ENCODE data around the gene SNRNP27.

The SNRNP27 gene

DNA sequence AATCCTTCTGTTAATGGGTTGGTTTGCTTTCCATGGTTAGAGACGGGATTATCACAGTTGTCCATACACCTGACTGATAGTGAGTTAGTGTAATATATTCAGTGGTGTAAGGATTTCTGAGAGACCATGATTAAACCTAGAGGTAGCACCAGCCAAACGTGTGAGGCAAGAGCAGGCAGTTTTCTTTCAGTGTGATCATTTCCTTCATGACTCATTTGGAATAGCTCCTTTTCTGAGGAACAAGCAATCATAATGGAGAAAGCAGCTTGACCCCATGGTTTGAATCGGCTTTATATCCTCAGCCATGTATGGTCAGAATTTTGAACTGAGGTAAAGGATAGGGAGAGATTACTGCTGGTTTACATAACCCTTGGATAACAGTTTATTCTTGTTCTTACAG lies 24.1 kb downstream of the SNRNP27 start:
- no peak for DNase-seq

DNA sequence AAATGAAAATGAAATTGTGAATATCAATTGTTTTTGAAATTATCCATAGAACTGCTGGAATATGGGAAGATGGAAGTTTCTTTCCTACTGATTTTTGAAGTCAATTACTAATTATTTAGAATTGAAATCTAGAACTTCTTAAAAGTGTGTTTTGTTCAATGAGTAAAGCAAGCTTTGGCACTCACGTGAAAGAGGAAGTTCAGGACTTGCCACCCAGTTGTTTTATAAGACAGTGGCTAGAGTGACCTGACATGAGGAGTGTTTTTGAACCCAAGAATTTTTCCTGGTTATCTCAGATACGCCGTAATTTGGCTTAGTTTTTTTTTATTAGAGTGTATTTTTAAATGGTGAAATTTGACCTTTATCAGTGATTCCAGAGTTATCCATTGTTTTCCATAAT lies 24.6 kb downstream of the SNRNP27 start:
- no peak for DNase-seq

DNA sequence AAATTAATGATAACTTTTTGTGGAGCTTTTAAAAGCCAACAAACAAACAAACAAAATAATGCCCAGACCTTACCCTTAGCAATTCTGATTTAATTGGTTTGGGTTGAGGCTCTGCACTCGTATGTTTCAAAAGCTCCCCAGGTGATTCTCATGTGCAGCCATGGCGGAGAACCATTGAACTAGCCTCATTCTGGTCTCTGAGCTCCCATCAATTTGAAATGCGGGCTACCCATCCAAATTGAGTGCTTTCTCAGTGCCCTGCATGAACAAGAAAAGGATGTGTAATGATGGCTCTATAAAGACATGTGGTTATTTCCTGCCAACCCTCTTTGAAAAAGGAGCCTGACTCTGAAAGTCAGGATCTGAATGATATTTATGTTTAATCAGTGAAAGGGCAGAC lies 29.4 kb downstream of the SNRNP27 start:
- DNase-seq: no peak

DNA sequence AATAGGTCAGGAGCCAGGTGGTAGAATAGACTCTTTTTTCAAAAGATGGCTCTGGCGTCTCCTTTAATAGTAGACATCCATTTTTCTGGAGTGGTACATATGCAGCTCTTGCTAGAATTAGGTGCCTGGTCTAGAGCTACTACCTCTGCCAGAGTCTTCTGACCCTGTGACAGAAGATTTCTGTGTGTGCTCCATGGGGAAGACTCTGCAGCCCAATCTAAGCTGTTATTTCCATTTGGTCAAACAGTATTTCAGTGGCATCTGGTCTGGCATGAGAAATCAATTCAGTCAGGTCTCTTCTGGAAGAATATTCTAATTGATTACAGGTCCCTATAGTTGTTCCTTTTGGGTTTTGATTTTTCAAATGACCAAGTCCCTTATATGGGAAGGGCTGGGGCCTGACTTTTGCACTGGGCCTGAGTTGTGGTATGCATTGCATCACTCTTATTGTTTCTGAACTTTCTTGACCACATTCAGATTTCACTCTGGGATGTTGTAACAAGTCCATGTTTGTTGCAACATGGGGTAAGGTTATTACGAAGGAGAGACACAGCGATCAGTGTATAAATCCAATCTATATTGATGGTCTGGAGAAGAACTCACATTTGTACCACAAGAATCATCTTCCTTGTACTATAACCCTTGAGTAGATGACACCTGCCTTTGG lies 33.2 kb downstream of the SNRNP27 start:
- no peak for DNase-seq

DNA sequence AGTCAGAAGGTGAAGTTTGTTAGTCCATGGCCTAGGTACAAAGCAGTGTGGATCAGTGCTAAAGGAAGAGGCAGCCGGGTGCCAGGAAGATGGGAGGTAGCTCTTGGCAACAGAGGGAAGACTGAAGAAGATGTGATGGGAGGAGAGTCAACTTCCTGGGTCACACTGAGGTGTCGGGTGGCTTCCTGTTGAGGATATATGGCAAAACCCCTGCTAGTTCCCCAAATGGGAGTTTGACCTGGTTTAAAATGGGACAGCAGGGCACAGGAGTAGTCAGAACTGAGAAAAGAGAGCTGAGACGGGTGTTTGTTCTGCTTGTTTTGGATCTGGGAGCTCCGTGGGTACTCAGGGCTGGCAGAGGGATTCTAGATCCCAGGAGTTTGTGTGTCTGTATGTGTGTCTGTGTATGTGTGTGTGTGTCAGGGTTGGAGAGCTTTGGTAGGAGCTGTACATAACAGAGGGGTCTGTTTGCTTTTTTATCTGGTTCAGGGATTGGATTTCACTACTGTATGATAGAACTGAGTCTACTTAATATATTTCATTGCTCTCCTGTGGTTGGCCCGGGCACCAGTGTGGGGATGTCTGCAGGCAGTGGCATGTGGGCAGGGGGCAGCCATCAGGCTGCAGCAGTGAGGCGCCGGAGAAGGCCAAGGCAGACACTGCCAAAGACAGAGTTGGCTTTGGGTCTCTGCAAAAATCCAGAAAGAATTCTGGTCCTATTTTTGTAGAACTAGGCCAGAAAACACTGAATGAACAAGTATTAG lies 38.3 kb downstream of the SNRNP27 start:
- DNase-seq: no peak

DNA sequence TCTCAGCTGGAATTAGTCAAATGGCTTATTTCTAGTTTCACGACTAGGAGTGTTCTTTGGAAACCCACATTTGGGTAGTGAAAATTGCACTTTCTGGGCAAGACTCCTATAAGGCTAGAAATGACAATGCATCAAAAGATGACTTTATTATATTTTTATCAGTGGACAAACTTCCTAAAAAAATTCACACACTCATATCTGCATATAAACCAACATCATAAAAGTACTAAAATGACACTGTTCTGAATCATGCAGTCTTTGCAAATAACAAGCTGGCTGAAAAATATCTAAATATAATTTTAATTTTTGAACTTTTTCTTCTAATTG lies 38.8 kb downstream of the SNRNP27 start:
- no peak for DNase-seq

DNA sequence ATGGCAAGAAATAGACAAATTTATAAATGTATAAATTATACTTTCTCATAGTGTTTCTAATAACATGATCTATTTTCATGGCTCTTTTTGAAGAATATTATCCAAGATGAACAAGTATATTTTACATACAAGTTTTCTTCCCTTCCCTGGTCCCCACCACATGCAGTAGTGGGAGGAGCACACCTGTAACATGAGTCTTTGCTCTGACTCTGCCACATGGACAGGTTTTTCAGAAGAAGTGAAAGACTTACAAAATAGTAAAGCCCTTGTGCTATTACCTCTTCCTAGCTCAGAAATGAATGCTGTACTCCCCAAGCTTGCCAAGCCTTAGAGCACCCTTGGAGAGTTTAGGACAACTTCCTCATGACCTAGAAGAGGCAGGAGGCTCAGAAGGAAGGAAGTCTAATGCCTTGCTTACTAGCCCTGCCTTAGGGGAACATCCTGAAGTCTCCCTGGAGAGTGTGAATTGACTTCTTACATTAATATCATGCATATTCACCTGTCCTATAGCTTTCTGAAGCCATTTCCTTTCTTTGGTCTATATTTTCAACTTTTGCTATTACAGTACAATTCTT lies 39.6 kb downstream of the SNRNP27 start:
- DNase-seq: no peak

DNA sequence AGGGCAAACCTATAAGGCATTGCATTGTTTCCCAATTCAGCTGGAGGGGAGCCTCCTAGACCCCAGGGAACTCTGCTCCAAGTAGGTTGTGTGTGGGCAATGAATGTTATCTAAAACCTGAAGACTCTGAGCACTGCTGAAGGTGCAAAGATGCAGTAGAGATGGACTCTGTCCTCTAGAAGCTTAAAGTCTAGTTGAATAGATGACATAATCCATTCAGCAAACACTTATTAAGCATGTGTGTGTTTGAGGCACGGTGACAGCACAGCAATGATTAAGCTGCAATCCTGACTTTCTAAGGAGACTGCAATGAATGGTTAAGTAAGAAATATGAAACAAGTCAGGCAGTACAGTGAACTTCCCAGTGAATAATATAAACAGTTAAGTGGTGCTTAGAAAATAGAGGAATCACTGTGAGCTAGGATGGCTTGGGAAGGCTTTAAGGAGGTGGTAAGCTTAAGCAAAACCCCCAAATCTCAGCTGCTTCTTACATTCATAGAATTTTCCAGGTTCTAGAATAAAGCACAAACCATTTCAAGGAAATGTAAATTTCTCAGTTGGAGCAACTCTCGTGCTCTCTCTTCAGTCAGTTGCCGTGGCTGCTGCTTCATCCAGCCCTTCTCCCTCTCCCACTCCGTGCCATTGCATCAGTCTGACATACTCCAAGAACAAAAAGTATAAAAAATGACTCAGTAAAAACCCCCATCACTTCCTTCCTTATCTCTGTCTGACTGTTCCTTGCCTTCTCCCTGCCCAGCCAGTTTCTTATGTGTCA lies 40.3 kb downstream of the SNRNP27 start:
- DNase-seq: no peak

DNA sequence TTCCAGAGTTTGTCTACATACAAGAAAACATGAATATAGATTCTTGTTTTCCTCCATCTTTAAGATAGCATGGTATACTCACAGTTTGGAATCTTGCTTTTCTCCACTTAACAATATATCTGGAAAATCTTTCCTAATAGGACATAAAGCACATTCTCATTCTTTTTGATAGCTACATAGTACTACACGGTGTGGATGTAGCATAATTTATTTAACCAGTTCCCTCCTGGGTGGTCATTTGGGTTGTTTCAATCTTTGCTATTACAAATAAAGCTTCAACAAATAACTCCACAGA lies 40.8 kb downstream of the SNRNP27 start:
- no peak for DNase-seq

DNA sequence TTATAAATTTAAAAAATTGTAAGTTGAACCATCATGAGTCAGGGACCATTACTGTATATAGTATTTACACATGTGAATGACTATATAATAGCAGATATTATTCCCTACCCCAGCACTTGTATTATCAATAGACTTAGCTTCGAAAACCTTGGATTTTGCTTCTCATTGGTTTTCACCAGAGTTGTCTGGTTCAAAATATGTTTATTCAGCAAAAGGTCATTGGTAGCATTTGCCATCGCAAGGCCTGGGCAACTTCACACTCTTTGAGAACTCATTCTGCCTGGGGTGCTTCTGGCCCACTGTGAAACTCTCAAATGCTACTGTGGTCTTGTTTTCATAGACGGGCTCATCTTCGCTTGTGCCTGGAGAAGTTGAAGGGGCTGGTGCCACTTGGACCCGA lies 41.3 kb downstream of the SNRNP27 start:
- no peak for DNase-seq

DNA sequence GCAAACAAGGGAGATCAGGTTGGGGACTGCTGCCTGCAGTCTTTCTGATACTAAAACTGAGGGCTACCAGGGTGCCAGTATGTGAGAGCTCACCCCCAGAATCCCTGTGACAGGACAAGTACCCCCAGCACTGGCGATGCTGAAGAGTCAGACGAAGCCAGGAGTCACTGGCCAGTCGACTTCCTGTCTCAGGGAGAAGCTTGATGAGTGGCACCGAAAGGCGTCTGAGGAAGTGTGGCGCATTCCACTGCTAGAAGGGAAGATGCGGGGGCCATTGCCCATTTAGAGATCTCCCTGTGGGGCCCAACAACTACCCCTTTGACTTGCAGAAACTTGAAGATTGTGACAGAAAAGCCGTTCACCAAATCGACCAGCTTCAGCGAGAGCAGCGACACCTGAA lies 43.1 kb downstream of the SNRNP27 start:
- no peak for DNase-seq

DNA sequence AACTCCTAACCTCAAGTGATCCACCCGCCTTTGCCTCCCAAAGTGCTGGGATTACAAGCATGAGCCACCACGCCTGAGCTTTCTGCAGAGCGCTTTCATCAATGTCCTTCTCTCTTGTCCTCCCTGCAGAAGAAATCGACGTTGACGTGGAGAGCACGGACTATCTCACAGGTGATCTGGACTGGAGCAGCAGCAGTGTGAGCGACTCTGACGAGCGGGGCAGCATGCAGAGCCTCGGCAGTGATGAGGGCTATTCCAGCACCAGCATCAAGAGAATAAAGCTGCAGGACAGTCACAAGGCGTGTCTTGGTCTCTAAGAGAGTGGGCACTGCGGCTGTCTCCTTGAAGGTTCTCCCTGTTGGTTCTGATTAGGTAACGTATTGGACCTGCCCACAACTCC lies 44.2 kb downstream of the SNRNP27 start:
- no peak for DNase-seq

DNA sequence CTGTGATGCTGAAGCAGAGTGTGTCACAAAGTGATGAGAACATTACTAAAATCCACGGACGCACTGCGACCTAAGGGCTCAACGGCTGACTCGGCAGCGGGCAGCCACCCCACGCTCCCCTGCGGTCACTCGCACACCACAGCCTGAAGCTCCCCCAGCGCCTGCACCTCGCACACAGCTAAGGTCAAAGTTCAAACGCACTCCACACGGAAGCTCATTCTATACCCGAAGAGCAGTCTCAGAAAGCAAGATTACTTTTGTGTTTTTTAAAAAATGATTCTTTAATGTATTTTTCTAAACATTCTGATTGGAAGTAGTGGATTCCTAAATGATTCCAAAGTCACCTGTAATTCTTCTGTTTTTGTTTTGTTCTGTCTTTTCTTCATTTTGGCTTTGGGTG lies 46.0 kb downstream of the SNRNP27 start:
- DNase-seq: no peak

DNA sequence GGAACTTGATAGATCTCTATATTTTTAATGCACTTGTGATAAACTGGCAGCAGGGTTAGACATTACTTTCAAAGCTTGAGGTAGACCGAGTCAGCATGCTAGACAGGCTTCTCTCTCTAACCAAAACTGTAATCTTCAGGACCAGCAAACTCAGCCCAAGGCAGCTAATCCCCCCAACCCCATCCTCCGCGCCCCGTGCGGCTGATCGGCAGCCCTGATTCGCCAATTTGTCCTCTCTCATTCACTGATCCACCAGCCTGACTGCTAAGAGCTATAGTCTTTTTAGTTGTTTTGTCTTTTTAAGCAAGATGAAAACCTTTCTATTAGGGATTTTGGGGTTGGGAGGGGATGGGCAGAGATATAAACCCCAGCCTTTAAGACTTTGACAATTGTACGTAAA lies 46.9 kb downstream of the SNRNP27 start:
- no peak for DNase-seq

DNA sequence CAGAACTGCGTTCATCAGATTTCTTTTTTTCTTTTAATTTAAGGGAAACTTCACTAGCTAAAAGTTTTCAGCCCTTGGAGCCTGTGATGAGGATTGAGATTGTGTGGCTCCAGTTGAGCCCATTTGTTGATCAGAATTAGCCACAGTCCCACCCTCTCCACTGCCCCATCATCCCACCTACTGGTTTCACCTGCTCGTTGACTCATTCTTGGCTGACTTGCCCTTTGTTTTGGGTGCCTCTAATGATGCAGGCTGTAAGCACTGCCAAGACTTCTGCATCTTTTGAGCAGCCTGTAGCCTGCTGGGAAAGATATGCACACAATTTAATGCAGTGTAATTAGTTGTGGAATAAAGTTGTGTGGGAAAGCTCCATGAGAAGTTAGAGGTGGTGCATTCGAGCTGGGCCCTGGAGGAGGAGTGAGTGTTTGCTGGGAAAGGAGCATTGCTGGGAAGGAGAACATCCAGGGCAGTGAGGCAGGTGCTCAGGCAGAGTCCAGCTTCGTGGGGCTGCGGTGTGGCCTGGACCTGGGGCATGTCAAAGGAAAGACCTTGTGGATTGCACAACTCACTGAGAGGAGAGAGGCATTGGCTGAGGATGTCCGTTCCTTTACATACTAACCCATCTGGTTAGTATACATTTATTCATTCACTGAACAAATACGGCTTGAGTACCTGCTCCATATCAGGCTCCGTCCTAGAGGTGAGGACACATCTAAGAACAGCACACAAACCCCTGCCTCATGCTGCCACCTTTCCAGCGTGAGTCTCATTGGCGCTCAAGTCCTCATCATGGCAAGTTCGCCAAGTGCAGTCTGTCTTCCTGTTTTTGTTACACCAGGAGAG lies 49.5 kb downstream of the SNRNP27 start:
- no peak for DNase-seq

DNA sequence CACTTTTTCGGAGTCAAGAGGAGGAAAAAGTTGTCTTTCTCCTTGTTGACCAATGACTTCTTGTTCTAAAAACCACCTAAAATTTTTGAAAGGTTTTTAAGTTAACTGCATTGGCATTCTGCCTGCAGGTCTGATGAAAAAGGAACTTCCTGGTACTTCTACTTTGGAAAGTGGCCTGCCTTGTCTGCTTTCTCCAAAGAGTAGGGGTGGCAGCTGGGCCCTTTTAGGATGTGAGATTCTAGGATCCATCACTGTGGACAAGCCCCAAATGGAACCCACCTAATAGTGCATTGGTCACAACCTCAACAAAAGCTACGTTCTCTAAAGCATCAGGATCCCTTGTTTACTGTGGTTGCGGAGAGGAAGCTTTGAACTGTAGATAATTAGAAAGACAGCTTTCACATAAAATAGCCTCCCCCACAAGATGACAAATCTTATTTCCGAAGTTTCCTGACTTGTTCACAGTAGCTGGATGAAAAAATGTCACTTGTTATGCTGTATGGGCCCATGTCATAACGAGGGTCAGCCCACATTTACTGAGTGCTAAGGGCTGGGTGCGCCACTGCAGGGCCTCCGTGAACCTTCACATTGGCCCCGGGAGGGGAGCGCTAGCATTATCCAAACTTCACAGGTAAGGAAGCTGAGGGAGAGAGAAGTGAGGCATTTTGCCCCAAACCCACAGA lies 50.2 kb downstream of the SNRNP27 start:
- no peak for DNase-seq

DNA sequence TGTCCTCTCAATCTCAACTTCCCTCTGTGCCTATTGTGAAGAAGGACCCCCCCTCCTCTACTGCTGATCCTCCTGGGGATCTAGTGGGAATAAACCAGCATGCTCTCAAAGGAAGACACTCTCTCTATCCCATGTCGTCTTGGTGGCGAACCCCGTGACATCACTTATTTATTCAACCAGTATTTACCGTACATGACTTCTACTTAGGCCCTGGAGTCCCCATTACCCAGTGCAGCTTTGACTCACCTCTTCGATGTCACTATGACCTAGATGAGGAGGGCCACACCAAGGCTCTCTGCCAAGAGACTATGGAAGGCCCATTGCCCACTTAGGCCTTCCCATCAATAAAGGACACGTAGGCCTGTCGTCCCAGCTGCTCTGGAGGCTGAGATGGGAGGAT lies 51.0 kb downstream of the SNRNP27 start:
- no peak for DNase-seq

DNA sequence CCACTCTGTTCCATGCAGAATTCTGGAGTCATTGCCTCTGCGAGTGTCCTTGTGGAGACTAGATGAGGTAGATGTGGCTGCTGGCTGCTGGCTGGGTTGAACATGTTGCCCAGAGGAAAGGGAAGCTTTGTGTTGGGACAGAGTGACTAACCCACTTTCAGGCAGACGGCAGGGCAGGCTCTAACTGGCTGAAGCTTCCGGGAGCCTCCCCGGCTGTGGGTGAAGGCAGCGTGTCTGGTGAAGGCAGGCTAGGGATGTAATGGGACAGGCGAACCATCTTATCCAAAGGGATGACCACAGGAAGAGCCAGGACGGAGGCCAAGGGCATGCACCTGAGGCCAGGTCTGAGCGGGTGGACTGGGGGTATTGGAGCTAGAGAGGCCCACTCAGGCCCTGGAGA lies 51.7 kb downstream of the SNRNP27 start:
- DNase-seq: no peak

DNA sequence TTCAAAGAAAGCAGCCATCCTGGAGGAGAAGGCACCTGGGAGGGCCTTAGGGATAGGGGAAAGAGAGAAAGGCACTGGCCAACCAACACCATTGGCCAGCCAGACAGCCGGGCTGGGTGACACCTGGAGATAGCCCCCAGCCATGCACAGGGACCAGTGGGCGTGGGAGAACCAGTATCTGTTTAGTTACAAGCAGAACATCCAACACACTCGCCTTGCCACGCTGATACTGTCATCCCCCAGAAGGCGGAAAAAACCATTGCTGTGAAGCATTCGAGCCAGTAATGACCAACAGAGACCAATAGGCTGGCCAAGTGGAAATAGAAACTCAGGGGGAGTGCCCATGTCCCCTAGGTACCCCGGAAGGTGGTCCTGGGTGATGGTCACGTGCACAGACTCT lies 52.2 kb downstream of the SNRNP27 start:
- no peak for DNase-seq

DNA sequence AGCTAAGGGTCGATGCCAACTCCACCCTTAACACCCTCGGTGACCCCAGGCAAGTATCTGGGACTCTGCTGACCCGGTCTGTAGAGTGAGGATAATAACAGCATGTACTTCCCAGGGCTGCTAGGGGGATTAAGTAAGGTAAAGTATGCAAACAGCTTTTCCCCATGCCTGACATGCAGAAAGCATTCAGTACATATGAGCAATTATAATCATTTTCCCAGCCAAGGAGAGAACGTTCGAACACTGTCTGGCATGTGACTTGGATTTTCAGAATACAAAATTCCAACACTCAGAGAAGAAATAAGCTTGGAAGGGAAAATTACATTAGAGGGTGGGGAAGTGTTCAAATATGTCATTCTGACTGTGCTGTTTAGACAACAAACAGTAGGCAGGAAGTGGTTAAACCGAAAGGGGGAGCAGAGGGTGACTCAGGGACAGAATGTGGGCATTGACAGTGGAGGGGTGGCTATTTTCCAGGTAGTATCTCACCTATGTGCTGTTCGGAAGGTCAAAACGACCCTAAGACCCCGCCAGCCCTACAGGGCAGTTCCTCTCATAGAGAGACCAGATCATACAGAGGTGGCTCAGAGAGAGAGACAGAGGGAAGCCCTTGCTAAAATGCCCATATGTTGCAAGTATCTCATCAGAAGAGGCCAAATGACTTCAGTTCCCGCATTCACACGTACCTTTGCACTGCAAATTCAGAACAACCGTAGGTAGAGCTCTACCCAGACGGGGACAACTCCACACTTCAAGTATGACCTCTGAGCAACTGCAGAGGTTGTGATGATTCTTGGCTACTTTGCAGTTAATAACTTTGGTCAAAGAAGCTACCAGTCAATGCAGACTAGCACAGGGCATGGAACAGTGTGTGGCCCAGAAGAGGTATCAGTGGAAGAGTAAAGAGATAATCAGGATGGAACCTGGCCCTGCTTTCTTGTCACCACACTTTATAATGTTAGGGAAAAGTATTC lies 52.9 kb downstream of the SNRNP27 start:
- DNase-seq: no peak

DNA sequence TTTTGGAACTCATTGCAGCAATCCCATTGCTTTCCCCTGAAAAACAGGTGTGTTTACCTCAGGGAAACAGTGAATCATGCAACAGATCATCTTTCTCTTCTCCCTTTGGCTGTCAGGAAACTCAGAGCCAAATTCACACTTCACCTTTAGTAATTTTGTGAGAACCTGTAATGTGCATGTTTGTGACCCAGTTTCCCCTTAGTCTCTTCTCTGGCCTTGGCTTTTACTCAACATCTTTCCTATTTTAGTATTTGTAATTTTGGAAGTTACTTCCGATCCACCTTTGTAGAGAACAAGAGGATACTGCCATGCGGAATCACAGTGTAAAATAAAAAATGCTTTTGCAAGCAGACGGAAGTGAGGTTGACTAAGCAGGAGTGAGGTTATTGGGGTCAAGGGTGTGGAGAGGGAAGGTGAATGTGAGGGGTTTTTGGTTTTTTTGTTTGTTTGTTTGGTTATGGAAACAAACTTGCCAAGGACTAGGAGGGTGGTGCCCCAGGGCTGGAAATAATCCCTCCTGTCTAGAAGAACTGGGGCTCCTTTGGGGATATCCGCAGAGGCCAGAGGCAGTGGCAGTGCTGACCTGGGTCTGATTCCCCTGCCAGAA lies 53.7 kb downstream of the SNRNP27 start:
- no peak for DNase-seq

Measured in NCI-H510A (cell line).